GM19468 (cell line): ENCODE measurements around the gene EN1.

ENCODE experiments used
- ATAC-seq: cut with Tn5 transposase; IDR thresholded peaks from one replicate; pipeline ENCODE4 v1.9.1; 2021; ENCODE audit warnings: mild to moderate bottlenecking, moderate library complexity, moderate number of reproducible peaks; ENCODE audit not compliant: unreplicated experiment; ENCODE audit errors: extremely low read depth

Gene EN1

GRCh38 chr2:118846953-118847761, at the start of gene EN1:
EN1 (minus strand) TSS chr2:118847648; CDS start chr2:118847167, 481 bp downstream.
- no peak for ATAC-seq

- ATAC-seq = no peak
Observed at GRCh38 chr2:118893100-118893499, 45.7 kb upstream of the EN1 start.

- no peak for ATAC-seq
Observed at GRCh38 chr2:118889995-118890394, 42.5 kb upstream of the EN1 start.

- ATAC-seq = no peak
Observed at GRCh38 chr2:118883792-118884191, 36.3 kb upstream of the EN1 start.

GRCh38 chr2:118882693-118883336, 35.4 kb upstream of the EN1 start:
- ATAC-seq = no peak

GRCh38 chr2:118881490-118882129, 34.2 kb upstream of the EN1 start:
- peak; percentile 80 for ATAC-seq

- no peak for ATAC-seq
Observed at GRCh38 chr2:118880501-118880900, 33.1 kb upstream of the EN1 start.

- ATAC-seq = no peak
Observed at GRCh38 chr2:118878531-118879149, 31.2 kb upstream of the EN1 start.

GRCh38 chr2:118875318-118875717, 27.9 kb upstream of the EN1 start:
- ATAC-seq = no peak

- ATAC-seq = no peak
Observed at GRCh38 chr2:118874324-118874723, 26.9 kb upstream of the EN1 start.

- peak; percentile 78 for ATAC-seq
Observed at GRCh38 chr2:118865106-118865505, 17.7 kb upstream of the EN1 start.

- no peak for ATAC-seq
Observed at GRCh38 chr2:118864207-118864606, 16.8 kb upstream of the EN1 start.

- ATAC-seq = no peak
Observed at GRCh38 chr2:118861731-118862130, 14.3 kb upstream of the EN1 start.

GRCh38 chr2:118861242-118861641, 13.8 kb upstream of the EN1 start:
- no peak for ATAC-seq

- ATAC-seq = no peak
Observed at GRCh38 chr2:118860506-118860905, 13.1 kb upstream of the EN1 start.

- ATAC-seq = no peak
Observed at GRCh38 chr2:118859157-118859770, 11.8 kb upstream of the EN1 start.

- ATAC-seq = no peak
Observed at GRCh38 chr2:118858485-118859156, 11.2 kb upstream of the EN1 start.

GRCh38 chr2:118857677-118858484, 10.4 kb upstream of the EN1 start:
- no peak for ATAC-seq
